ENCODE measurements around the gene ROS1. TPM values are rescaled to one million over a fixed set of nuclear protein-coding genes. Genes with fewer than 3 reads are reported as not detected.

Gene ROS1
- total and polyA plus RNA-seq, 2 donors (not counting 3 experiments of a cell fraction or from before 2014, with no cell fraction given), result not detected

DNA sequence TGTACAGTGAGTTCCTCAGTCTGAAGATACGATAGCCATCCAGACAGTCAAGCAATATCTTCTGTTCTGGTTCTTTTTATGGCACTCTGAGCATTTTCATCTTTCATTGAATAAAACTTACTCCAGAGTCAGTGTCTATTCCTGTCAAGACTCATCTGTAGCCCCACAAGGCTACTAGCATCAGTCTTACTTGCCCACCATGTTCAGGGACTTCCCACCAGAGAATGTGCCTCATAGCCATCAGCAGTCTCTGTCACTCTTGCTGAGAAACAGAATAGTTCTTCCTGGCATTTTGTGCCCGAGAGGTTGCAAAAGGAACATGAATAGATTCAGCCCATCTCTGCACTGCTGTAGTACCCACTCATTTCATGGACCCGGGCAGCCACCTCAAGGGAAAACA lies 44.0 kb upstream of the ROS1 start:
- ChIA-PET CTCF (no interaction called here), POLR2A (no interaction called here)
- dilution Hi-C loops (cut with MboI; ENCODE audit: extremely low pct_ligation_motif_present, low sequenced_read_pairs) (no loop called here), intact Hi-C loops (cut with micrococcal nuclease) (no loop called here)
- Histone ChIP-seq H3K27me3 (ENCODE audit: control insufficient read depth in 2 of 2, insufficient read depth in 2 of 2, low read length in 2 of 2) (no peaks in the 10 kb centered on the region), H4K20me1 (replicated peaks; ENCODE audit: control insufficient read depth, extremely low read depth, insufficient read depth, low read length) (no peaks in the 10 kb centered on the region), H2AFZ (ENCODE audit: low read depth, low read length) (no peak overlapping the region), H3K9me1 (replicated peaks; ENCODE audit: control insufficient read depth, extremely low read depth, insufficient read depth, low read length) (no peaks in the 10 kb centered on the region), H3K9me3 (replicated peaks; ENCODE audit: control insufficient read depth, insufficient read depth, low read length) (no peaks in the 10 kb centered on the region), H3K4me2 (ENCODE audit: insufficient read depth, low read length) (no peak overlapping the region), H3K4me1 (ENCODE audit: control insufficient read depth, extremely low read depth, insufficient read depth, low read length) (peaks cover 10% of the 10 kb centered on the region), H3K27ac (ENCODE audit: insufficient read depth, low read depth, low read length) (no peak overlapping the region), H3K79me2 (ENCODE audit: control insufficient read depth, insufficient read depth, low read length) (no peaks in the 10 kb centered on the region), H3K36me3 (ENCODE audit: control insufficient read depth in 2 of 2, extremely low read depth in 1 of 2, insufficient read depth in 2 of 2, low read length in 2 of 2) (no peaks in the 10 kb centered on the region), H3K4me3 (replicated peaks in 1 of 3; ENCODE audit: insufficient read depth in 1 of 3, low read depth in 1 of 3, low read length in 3 of 3) (no peak overlapping the region), H3K9ac (replicated peaks; ENCODE audit: extremely low read depth, insufficient read depth, low read length) (no peak overlapping the region)
- DNase-seq (ENCODE audit: low read depth, low spot score) (no peak), FAIRE-seq (no peak)
- BruUV-seq (replicated peaks), result no TSS peak
- TF ChIP-seq GATA2 (IDR thresholded peaks at IDR 0.05; ENCODE audit: insufficient read depth, insufficient read length, low read depth, low read length), result no peak
- TF ChIP-seq, protein P1, sequence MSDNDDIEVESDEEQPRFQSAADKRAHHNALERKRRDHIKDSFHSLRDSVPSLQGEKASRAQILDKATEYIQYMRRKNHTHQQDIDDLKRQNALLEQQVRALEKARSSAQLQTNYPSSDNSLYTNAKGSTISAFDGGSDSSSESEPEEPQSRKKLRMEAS (IDR thresholded peaks at IDR 0.05; ENCODE audit: insufficient read depth, insufficient read length), result no peak
- TF ChIP-seq EZH2 (IDR thresholded peaks at IDR 0.05; ENCODE audit: borderline replicate concordance, low read depth, low read length, severe bottlenecking), result no peak
- TF ChIP-seq JUN (IDR thresholded peaks at IDR 0.05; ENCODE audit: borderline replicate concordance, insufficient read depth, insufficient read length, low read depth), result no peak
- no peak for TF ChIP-seq POLR2A (IDR thresholded peaks at IDR 0.05; ENCODE audit: low read depth, low read length)
- TF ChIP-seq, protein P2, sequence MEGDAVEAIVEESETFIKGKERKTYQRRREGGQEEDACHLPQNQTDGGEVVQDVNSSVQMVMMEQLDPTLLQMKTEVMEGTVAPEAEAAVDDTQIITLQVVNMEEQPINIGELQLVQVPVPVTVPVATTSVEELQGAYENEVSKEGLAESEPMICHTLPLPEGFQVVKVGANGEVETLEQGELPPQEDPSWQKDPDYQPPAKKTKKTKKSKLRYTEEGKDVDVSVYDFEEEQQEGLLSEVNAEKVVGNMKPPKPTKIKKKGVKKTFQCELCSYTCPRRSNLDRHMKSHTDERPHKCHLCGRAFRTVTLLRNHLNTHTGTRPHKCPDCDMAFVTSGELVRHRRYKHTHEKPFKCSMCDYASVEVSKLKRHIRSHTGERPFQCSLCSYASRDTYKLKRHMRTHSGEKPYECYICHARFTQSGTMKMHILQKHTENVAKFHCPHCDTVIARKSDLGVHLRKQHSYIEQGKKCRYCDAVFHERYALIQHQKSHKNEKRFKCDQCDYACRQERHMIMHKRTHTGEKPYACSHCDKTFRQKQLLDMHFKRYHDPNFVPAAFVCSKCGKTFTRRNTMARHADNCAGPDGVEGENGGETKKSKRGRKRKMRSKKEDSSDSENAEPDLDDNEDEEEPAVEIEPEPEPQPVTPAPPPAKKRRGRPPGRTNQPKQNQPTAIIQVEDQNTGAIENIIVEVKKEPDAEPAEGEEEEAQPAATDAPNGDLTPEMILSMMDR (IDR thresholded peaks at IDR 0.05; ENCODE audit: extremely low read depth in 1 of 2, insufficient read depth in 1 of 2, low read depth in 1 of 2, low read length in 2 of 2), result no peak
- TF ChIP-seq MYC (IDR thresholded peaks at IDR 0.05; ENCODE audit: low read depth, low read length), result no peak
- TF ChIP-seq FOS (IDR thresholded peaks at IDR 0.05; ENCODE audit: borderline replicate concordance, insufficient read depth, low read length), result no peak
- no peak for TF ChIP-seq POLR2AphosphoS5 (IDR thresholded peaks at IDR 0.05; ENCODE audit: insufficient read depth, low read depth, low read length)
